HG02884 (cell line): Measurements from ENCODE around the gene CAPN7.

Experiments used
- ATAC-seq: cut with Tn5 transposase; IDR thresholded peaks from one replicate; pipeline ENCODE4 v1.9.1; 2021; ENCODE audit warnings: mild to moderate bottlenecking, moderate library complexity; ENCODE audit not compliant: unreplicated experiment

The CAPN7 gene

GRCh38 chr3:15294929-15295328 is 88.9 kb downstream of the CAPN7 start:
- ATAC-seq: no peak

- no peak for ATAC-seq
Measured at GRCh38 chr3:15295506-15295905, 89.5 kb downstream of the CAPN7 start.

GRCh38 chr3:15297608-15298350 is 91.7 kb downstream of the CAPN7 start:
- ATAC-seq: no peak

- ATAC-seq: no peak
Measured at GRCh38 chr3:15298504-15298903, 92.5 kb downstream of the CAPN7 start.

GRCh38 chr3:15299036-15299435 is 93.0 kb downstream of the CAPN7 start:
- no peak for ATAC-seq

GRCh38 chr3:15300323-15301078 is 94.5 kb downstream of the CAPN7 start:
- no peak for ATAC-seq

- no peak for ATAC-seq
Measured at GRCh38 chr3:15301761-15302160, 95.7 kb downstream of the CAPN7 start.
